SK-N-SH (cell line): Measurements from ENCODE around the gene AGAP1. TPM values are rescaled to one million over a fixed set of nuclear protein-coding genes. Genes with fewer than 3 reads are reported as not detected.

Experiments
- CTCF ChIA-PET: fragments of 300-600, 350-600 bp; formaldehyde crosslinking; extraction: SDS; loops from one replicate; lab custom pipeline; 2021; lab: Yijun Ruan, JAX
- POLR2A ChIA-PET: fragments of 350-600 bp; sonication (Branson Sonifier 250); formaldehyde crosslinking; extraction: SDS; loops from one replicate; lab custom pipeline; 2020; ENCODE audit warnings: antibody characterized with exemption, inconsistent platforms; lab: Yijun Ruan, JAX
- DNase-seq: peaks from one replicate; pipeline ENCODE4 v3.0.0; 2012
- H2AFZ ChIP-seq: fragments of 200-600 bp; sonication (generic); 2 replicates; pipeline ENCODE4 v1.8.1; 2016; ENCODE audit warnings: antibody characterized with exemption, mild to moderate bottlenecking, low read depth
- H3F3A ChIP-seq: fragments of 200-600 bp; sonication (generic); replicated peaks from 2 replicates; pipeline ENCODE3; 2016; ENCODE audit warnings: antibody characterized with exemption, mild to moderate bottlenecking; ENCODE audit not compliant: insufficient read depth
- H3K27ac ChIP-seq, 2 experiments: fragments of 200-500 bp in 1 of 2; fragments of 200-600 bp in 1 of 2; sonication (Bioruptor generic) in 1 of 2; sonication (generic), shearing (Covaris generic) in 1 of 2; 2 replicates each; pipeline versions ENCODE4 v1.5.1 to v1.6.1; 2014 to 2016; ENCODE audit warnings: low read depth in 2 of 2, inconsistent platforms in 1 of 2, low read length in 1 of 2, mild to moderate bottlenecking in 1 of 2, mixed read lengths in 1 of 2
- H3K27me3 ChIP-seq: fragments of 200-600 bp; sonication (generic), shearing (Covaris generic); 2 replicates; pipeline ENCODE4 v1.6.1; 2016; ENCODE audit warnings: mixed run types; ENCODE audit not compliant: insufficient read depth
- H3K36me3 ChIP-seq, 2 experiments: fragments of 200-500 bp in 1 of 2; fragments of 200-600 bp in 1 of 2; sonication (Bioruptor generic) in 1 of 2; sonication (generic) in 1 of 2; replicated peaks in 1 of 2; 2 replicates each; pipeline versions ENCODE3 to v1.5.1; 2014 to 2016; ENCODE audit warnings: low read length in 1 of 2, mild to moderate bottlenecking in 1 of 2; ENCODE audit not compliant: insufficient read depth in 2 of 2, control insufficient read depth in 1 of 2
- H3K4me1 ChIP-seq, 2 experiments: fragments of 200-500 bp in 1 of 2; fragments of 200-600 bp in 1 of 2; sonication (Bioruptor generic) in 1 of 2; sonication (generic), shearing (Covaris generic) in 1 of 2; 2 replicates each; pipeline versions ENCODE4 v1.5.1 to v1.6.1; 2014 to 2016; ENCODE audit warnings: low read depth in 1 of 2, low read length in 1 of 2, mixed run types in 1 of 2; ENCODE audit not compliant: insufficient read depth in 2 of 2, control insufficient read depth in 1 of 2
- H3K4me2 ChIP-seq: fragments of 200-600 bp; sonication (generic), shearing (Covaris generic); 2 replicates; pipeline ENCODE4 v1.6.1; 2017; ENCODE audit warnings: mixed run types
- H3K4me3 ChIP-seq, 2 experiments: fragments of 200-500 bp in 1 of 2; fragments of 200-600 bp in 1 of 2; sonication (Bioruptor generic) in 1 of 2; sonication (generic), shearing (Covaris generic) in 1 of 2; 2 replicates each; pipeline versions ENCODE4 v1.5.1 to v1.8.1; 2014 to 2016; ENCODE audit warnings: low read depth in 2 of 2, inconsistent platforms in 1 of 2, low read length in 1 of 2, mild to moderate bottlenecking in 1 of 2, mixed read lengths in 1 of 2, moderate library complexity in 1 of 2
- H3K79me2 ChIP-seq: fragments of 200-600 bp; sonication (generic); 2 replicates; pipeline ENCODE4 v1.8.1; 2017; ENCODE audit warnings: mild to moderate bottlenecking; ENCODE audit not compliant: insufficient read depth
- H3K9ac ChIP-seq: fragments of 200-600 bp; sonication (generic); 2 replicates; pipeline ENCODE4 v1.6.1; 2017; ENCODE audit warnings: mixed run types
- H3K9me2 ChIP-seq: fragments of 200-600 bp; sonication (generic); 2 replicates; pipeline ENCODE4 v1.6.1; 2017; ENCODE audit warnings: mixed run types
- H3K9me3 ChIP-seq: fragments of 200-600 bp; sonication (generic); 2 replicates; pipeline ENCODE4 v1.6.1; 2017; ENCODE audit warnings: mixed run types, mild to moderate bottlenecking, moderate library complexity
- H4K20me1 ChIP-seq: fragments of 200-600 bp; sonication (generic); 2 replicates; pipeline ENCODE4 v1.6.1; 2017; ENCODE audit warnings: mild to moderate bottlenecking, mixed run types; ENCODE audit not compliant: insufficient read depth
- CTCF ChIP-seq: fragments of 200-600 bp; sonication (generic); IDR thresholded peaks from 2 replicates; pipeline ENCODE4 v1.6.1; 2017; ENCODE audit warnings: antibody characterized with exemption, mild to moderate bottlenecking, moderate library complexity
- FOXM1 ChIP-seq: IDR thresholded peaks from 2 replicates; pipeline ENCODE4 v1.4.0; 2012; ENCODE audit warnings: low read depth, mild to moderate bottlenecking
- MAX ChIP-seq: IDR thresholded peaks from 2 replicates; pipeline ENCODE4 v1.4.0; 2012; ENCODE audit warnings: low read depth
- USF2 ChIP-seq: fragments of 150-350 bp; IDR thresholded peaks from 2 replicates; pipeline ENCODE4 v1.6.1; 2017; ENCODE audit warnings: antibody characterized with exemption, low read length, low read depth, borderline replicate concordance
- WGBS: methylation state at CpG from one replicate; pipeline ENCODE4 v1.1.6; 2017; ENCODE audit warnings: low lambda C conversion rate; 5-methylcytosine and 5-hydroxymethylcytosine counted together
- polyA plus RNA-seq, 3 experiments: library from polyadenylated mRNA; depleted of rRNA; stranded (reverse); fragments of >200 nt; gene quantifications; 2 replicates each; pipeline ENCODE4 v1.2.3, GENCODE V29; 2012

The AGAP1 gene
- polyA plus RNA-seq, 1 of the 3 experiments (the other 2 are of a cell fraction), result 8.8 TPM

- Histone ChIP-seq H3K9me3 (no peaks in the 10 kb centered on the region), H3K27ac (no peak overlapping the region), H3K9me2 (no peaks in the 10 kb centered on the region), H3K4me3 (no peak overlapping the region), H3K27me3 (no peaks in the 10 kb centered on the region), H3K79me2 (peaks cover 3% of the 10 kb centered on the region; the same call in 1 of the 2 replicates), H3F3A (peaks cover 3% of the 10 kb centered on the region), H3K9ac (no peak overlapping the region), H3K4me1 (peaks cover 16 to 48% of the 10 kb centered on the region in 2 experiments), H2AFZ (no peak overlapping the region), H3K36me3 (no peaks in the 10 kb centered on the region), H4K20me1 (no peaks in the 10 kb centered on the region), H3K4me2 (no peak overlapping the region)
- CTCF ChIA-PET, result interaction anchor here (0.6 to 3.6 kb wide), 6 partner anchors 19 to 108 kb away, joined by 3 to 20 read pairs (median 4); no protein-coding TSS in a partner anchor
- no peak for DNase-seq
- 90% methylated on average over 7 of the region's 7 CpGs for WGBS
- POLR2A ChIA-PET, result interaction anchor here (0.7 kb wide), 1 partner anchor 108 kb away, joined by 3 read pairs; no protein-coding TSS in a partner anchor
- TF ChIP-seq MAX (no peak), FOXM1 (no peak)
Measured at GRCh38 chr2:235637896-235638295, 144.1 kb downstream of the AGAP1 start.

GRCh38 chr2:235638541-235639427, 144.9 kb downstream of the AGAP1 start:
- no peak for DNase-seq
- H3K4me3 ChIP-seq, result no peak overlapping the region
- no peaks in the 10 kb centered on the region for H3K27me3 ChIP-seq
- no peak overlapping the region; the same call in 1 of the 2 replicates for H3K4me2 ChIP-seq
- CTCF ChIA-PET, result interaction anchor here (0.6 to 3.6 kb wide), 15 partner anchors 13 to 503 kb away, joined by 3 to 20 read pairs (median 3); no protein-coding TSS in a partner anchor
- H3K36me3 ChIP-seq, result no peaks in the 10 kb centered on the region
- POLR2A ChIA-PET, result interaction anchor here (0.9 to 1.9 kb wide), 2 partner anchors 25 to 43 kb away, joined by 3 to 5 read pairs; no protein-coding TSS in a partner anchor
- peaks cover 4% of the 10 kb centered on the region; the same call in 1 of the 2 replicates for H3K79me2 ChIP-seq
- peak overlapping the region; percentile 18 to 87; a peak in 3 of 4 replicates for H3K27ac ChIP-seq
- no peak overlapping the region for H2AFZ ChIP-seq
- 79% methylated on average over 11 of the region's 12 CpGs for WGBS
- peaks cover 3% of the 10 kb centered on the region for H3F3A ChIP-seq
- no peaks in the 10 kb centered on the region for H3K9me2 ChIP-seq
- H3K9ac ChIP-seq, result no peak overlapping the region
- H3K4me1 ChIP-seq, result peaks cover 16 to 51% of the 10 kb centered on the region in 2 experiments
- H4K20me1 ChIP-seq, result no peaks in the 10 kb centered on the region
- H3K9me3 ChIP-seq, result no peaks in the 10 kb centered on the region
- TF ChIP-seq CTCF (peak; percentile 28; the same call in 1 of the 2 replicates), USF2 (no peak)
